Loucy (cell line): ENCODE results near the gene SULT1C4.

ENCODE experiments used
- H2AFZ ChIP-seq: fragments of 200-600 bp; sonication (generic); 2 replicates; pipeline ENCODE4 v1.6.0; 2016; ENCODE audit warnings: antibody characterized with exemption, mild to moderate bottlenecking, low read length, moderate library complexity
- H3F3A ChIP-seq: fragments of 200-600 bp; 2 replicates; pipeline ENCODE4 v1.6.0; 2016; ENCODE audit warnings: antibody characterized with exemption, low read depth, mild to moderate bottlenecking
- H3K27me3 ChIP-seq: fragments of 200-600 bp; sonication (generic); 2 replicates; pipeline ENCODE4 v1.6.1; 2014; ENCODE audit warnings: low read length, mild to moderate bottlenecking; ENCODE audit not compliant: insufficient read depth, poor library complexity, severe bottlenecking
- H3K36me3 ChIP-seq: fragments of 200-600 bp; sonication (generic); 2 replicates; pipeline ENCODE4 v1.6.1; 2016; ENCODE audit warnings: low read length; ENCODE audit not compliant: insufficient read depth
- H3K4me1 ChIP-seq: fragments of 200-600 bp; sonication (generic); 2 replicates; pipeline ENCODE4 v1.5.1; 2014; ENCODE audit warnings: low read length, mild to moderate bottlenecking; ENCODE audit not compliant: insufficient read depth, poor library complexity, severe bottlenecking
- H3K4me2 ChIP-seq: fragments of 200-600 bp; sonication (generic); 2 replicates; pipeline ENCODE4 v1.6.0; 2014; ENCODE audit warnings: antibody characterized with exemption, low read length, low read depth, mild to moderate bottlenecking; ENCODE audit not compliant: poor library complexity, severe bottlenecking
- H3K4me3 ChIP-seq: fragments of 200-600 bp; sonication (generic); 2 replicates; pipeline ENCODE4 v1.5.1; 2014; ENCODE audit warnings: low read length, mild to moderate bottlenecking, mixed read lengths; ENCODE audit not compliant: poor library complexity, severe bottlenecking
- H3K79me2 ChIP-seq: fragments of 200-600 bp; sonication (generic); 2 replicates; pipeline ENCODE4 v1.6.1; 2014; ENCODE audit warnings: low read length; ENCODE audit not compliant: insufficient read depth
- H3K9ac ChIP-seq: fragments of 200-600 bp; sonication (generic); 2 replicates; pipeline ENCODE4 v1.6.0; 2014; ENCODE audit warnings: mild to moderate bottlenecking, low read depth, low read length, moderate library complexity; ENCODE audit not compliant: poor library complexity, severe bottlenecking
- H3K9me2 ChIP-seq: fragments of 200-600 bp; sonication (generic); replicated peaks from 2 replicates; pipeline ENCODE4 v1.6.1; 2016; ENCODE audit warnings: low read depth, low read length, mixed read lengths
- H3K9me3 ChIP-seq: fragments of 200-600 bp; sonication (generic); 2 replicates; pipeline ENCODE4 v1.6.1; 2014; ENCODE audit warnings: mild to moderate bottlenecking, antibody characterized with exemption, low read length, low read depth; ENCODE audit not compliant: insufficient read depth
- H4K20me1 ChIP-seq: fragments of 200-600 bp; sonication (generic); 2 replicates; pipeline ENCODE4 v1.6.0; 2014; ENCODE audit warnings: antibody characterized with exemption, low read length, mild to moderate bottlenecking; ENCODE audit not compliant: insufficient read depth, poor library complexity, severe bottlenecking
- EZH2phosphoT487 ChIP-seq: fragments of 200-600 bp; IDR thresholded peaks from 2 replicates; pipeline ENCODE4 v1.6.1; 2018; ENCODE audit warnings: antibody characterized with exemption, mild to moderate bottlenecking, moderate library complexity, borderline replicate concordance
- TF ChIP-seq, protein P1 (sequence below): fragments of 200-600 bp; sonication (generic); conservative IDR thresholded peaks from 2 replicates; pipeline ENCODE4 v1.5.1; 2014; ENCODE audit warnings: mild to moderate bottlenecking, antibody characterized with exemption, low read length

SULT1C4 gene

GRCh38 chr2:108360776-108361468 lies 16.8 kb upstream of the SULT1C4 start:
- H3K9me2 ChIP-seq, result no peaks in the 10 kb centered on the region
- H3K9me3 ChIP-seq, result no peaks in the 10 kb centered on the region
- H3K4me2 ChIP-seq, result no peak overlapping the region
- no peaks in the 10 kb centered on the region for H3K79me2 ChIP-seq
- no peak for TF ChIP-seq EZH2phosphoT487
- TF ChIP-seq, protein P1, sequence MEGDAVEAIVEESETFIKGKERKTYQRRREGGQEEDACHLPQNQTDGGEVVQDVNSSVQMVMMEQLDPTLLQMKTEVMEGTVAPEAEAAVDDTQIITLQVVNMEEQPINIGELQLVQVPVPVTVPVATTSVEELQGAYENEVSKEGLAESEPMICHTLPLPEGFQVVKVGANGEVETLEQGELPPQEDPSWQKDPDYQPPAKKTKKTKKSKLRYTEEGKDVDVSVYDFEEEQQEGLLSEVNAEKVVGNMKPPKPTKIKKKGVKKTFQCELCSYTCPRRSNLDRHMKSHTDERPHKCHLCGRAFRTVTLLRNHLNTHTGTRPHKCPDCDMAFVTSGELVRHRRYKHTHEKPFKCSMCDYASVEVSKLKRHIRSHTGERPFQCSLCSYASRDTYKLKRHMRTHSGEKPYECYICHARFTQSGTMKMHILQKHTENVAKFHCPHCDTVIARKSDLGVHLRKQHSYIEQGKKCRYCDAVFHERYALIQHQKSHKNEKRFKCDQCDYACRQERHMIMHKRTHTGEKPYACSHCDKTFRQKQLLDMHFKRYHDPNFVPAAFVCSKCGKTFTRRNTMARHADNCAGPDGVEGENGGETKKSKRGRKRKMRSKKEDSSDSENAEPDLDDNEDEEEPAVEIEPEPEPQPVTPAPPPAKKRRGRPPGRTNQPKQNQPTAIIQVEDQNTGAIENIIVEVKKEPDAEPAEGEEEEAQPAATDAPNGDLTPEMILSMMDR, result no peak
- no peaks in the 10 kb centered on the region for H4K20me1 ChIP-seq
- H3K4me3 ChIP-seq, result no peak overlapping the region
- no peak overlapping the region for H3K9ac ChIP-seq
- H3F3A ChIP-seq, result no peaks in the 10 kb centered on the region
- no peaks in the 10 kb centered on the region for H3K36me3 ChIP-seq
- H2AFZ ChIP-seq, result no peak overlapping the region
- H3K27me3 ChIP-seq, result no peaks in the 10 kb centered on the region
- peaks cover 12% of the 10 kb centered on the region for H3K4me1 ChIP-seq

DNA sequence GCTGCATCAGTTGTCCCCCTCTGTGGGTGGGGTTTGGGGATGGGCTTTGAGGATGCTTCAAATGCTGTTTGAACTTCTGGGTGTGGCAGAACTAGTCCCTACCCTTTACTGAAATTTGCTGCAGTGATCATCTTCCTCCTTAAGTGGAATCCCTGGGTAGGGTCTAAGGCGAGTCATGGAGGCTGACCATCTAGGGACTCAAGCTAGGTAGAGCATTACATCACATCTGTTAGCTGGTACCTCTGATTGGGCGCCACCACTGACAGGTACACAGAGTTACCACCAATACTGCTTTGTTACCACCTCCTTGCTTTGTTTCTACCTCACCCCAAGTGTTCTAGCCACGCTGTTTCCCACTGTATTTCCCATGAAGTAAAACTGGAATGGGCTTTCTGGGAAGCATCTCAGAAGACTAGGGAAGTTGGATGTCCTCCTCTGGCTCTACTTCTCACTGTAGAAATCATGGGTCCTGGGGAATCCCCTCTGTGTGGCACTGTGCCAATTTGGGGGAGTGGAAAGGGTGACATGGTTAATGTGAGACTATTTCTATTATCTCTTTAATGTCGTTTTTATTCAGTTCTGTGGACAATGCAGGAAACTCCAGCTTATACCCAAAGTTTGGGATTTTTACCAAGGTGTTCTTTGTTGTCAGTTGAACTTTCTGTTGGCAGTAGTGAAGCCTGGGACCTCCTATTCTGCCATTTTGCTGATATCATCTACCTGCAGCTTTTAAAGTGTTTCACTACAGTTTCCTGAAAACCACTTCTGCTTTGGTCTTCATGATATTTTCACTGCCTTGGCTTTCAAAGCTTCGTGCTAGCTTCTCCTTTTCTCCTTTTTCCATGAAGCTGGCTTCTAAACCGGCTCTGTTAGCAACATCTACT lies 14.5 kb upstream of the SULT1C4 start:
- H3K4me1 ChIP-seq, result peaks cover 12% of the 10 kb centered on the region
- H2AFZ ChIP-seq, result peak overlapping the region; percentile 41
- H3K27me3 ChIP-seq, result no peaks in the 10 kb centered on the region
- no peaks in the 10 kb centered on the region for H3K9me2 ChIP-seq
- H3F3A ChIP-seq, result no peaks in the 10 kb centered on the region
- no peak overlapping the region for H3K4me3 ChIP-seq
- H3K9ac ChIP-seq, result no peak overlapping the region
- no peak overlapping the region for H3K4me2 ChIP-seq
- no peaks in the 10 kb centered on the region for H3K79me2 ChIP-seq
- H3K9me3 ChIP-seq, result no peaks in the 10 kb centered on the region
- H3K36me3 ChIP-seq, result no peaks in the 10 kb centered on the region
- TF ChIP-seq, protein P1, result no peak
- TF ChIP-seq EZH2phosphoT487, result no peak
- no peaks in the 10 kb centered on the region for H4K20me1 ChIP-seq

DNA sequence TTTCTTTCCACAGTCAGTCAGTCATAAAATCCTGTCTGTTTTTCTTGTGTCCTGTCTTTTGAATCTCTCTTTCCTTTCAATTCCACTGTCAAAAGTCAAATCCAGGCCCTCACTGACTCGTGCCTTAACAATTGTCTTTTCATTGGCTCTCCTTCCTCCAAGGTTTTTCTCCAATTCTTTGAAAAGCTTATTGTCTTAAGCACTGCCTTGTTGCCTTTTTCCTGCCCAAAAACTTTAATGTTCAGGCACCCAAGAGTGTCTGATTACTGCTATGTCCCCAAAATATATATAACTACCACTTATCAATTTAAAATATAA lies 13.9 kb upstream of the SULT1C4 start:
- H2AFZ ChIP-seq, result peak overlapping the region; percentile 34; the same call in 1 of the 2 replicates
- H3K4me2 ChIP-seq, result no peak overlapping the region
- TF ChIP-seq, protein P1, result no peak
- no peak for TF ChIP-seq EZH2phosphoT487

More for the DNA sequence above, 13.9 kb upstream of the SULT1C4 start:
- Histone ChIP-seq H3K4me1 (peaks cover 12% of the 10 kb centered on the region), H3K9me2 (no peaks in the 10 kb centered on the region), H3K4me3 (no peak overlapping the region), H3K9ac (no peak overlapping the region), H3K9me3 (no peaks in the 10 kb centered on the region), H3K27me3 (no peaks in the 10 kb centered on the region), H3F3A (no peaks in the 10 kb centered on the region), H3K36me3 (no peaks in the 10 kb centered on the region), H3K79me2 (no peaks in the 10 kb centered on the region), H4K20me1 (no peaks in the 10 kb centered on the region)
